ENCODE measurements around the gene SEMA4D.

The SEMA4D gene

DNA sequence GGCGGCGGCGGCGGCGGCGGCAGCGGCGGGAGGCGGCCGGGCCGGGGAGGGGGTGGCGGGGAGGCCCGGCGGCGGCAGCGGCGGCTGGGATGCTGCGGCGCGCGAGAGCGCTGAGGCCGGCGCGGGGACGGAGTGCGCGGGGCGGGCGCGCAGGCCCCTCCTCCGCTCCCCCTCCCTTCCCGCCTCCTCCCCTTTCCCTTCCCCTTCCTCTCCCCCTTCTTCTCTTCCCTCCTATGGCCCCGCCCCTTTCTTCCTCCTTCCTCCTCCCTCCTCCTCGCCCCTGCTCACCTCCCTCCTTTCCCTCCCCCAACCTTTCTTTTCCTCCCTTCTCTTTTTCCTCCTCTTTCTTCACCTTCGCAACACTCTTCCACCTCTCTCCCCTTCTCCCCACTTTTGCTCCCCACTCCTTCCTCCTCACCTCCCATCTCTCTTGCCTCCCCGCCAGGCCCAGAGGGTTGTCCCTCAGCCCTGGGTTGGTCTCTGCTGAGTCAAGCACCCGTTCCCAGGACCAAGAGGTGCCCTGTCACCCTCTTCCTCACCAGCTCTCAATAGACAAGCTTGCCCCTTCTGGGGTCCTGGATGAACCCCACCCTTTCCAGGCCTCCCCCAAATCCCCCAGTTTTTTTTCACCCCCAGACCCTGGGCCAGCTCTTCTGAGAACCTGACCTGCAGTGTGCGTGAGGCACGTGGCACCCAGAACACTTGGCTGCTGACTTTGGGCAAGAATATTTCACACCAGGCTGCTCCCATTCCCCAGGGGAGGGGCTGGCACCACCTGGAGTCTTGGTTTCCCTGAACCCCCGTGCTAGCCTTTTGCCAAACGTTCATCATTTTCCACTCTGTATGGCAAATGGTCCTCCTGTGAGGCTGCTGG, at the start of gene SEMA4D:
SEMA4D (minus strand) TSS at position 136 of the 874 bp plus-strand sequence. CDS start 92,657 bp downstream, outside the sequence.
- DNase-seq: peak; percentile 20

GRCh38 chr9:89547000-89547399, 49.1 kb upstream of the SEMA4D start:
- DNase-seq: no peak

- no peak for DNase-seq
These were observed 46.4 kb upstream of the SEMA4D start for GRCh38 chr9:89544279-89544661.

DNA sequence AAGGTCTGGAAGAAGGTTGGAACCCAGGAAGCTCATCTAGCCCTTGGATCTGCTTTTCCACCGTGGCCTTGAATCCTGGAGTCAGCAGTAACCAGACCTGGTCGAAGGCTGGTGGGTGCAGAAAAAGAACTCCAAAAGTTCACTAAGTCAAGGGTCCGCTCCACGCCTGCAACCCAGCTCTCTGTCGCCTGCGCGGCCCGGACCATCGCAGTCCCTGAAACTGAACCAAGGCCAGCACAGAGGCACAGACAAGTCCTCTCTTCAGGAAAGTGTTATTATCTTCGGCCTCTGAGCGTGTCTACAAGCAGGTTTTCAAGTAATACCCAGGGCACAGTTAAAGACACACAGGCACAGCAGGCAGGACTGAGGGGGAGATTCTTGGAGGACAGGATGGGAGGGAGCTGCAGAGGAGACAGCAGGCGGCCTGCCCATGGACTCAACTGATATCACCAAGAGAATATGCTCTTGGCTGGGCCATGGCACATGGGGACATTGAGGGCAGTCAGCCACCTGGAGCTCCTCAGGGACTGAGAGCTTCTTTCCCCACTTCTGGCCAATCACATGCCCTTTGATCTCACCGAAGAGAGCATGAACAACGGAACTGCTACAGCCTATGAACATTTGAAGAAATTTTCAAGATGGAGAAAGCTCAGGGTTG, 45.8 kb upstream of the SEMA4D start:
- DNase-seq: no peak

- no peak for DNase-seq
These were observed 45.2 kb upstream of the SEMA4D start for GRCh38 chr9:89543111-89543510.

GRCh38 chr9:89542401-89543021, 44.6 kb upstream of the SEMA4D start:
- no peak for DNase-seq

- DNase-seq: no peak
These were observed 43.9 kb upstream of the SEMA4D start for GRCh38 chr9:89541798-89542197.

DNA sequence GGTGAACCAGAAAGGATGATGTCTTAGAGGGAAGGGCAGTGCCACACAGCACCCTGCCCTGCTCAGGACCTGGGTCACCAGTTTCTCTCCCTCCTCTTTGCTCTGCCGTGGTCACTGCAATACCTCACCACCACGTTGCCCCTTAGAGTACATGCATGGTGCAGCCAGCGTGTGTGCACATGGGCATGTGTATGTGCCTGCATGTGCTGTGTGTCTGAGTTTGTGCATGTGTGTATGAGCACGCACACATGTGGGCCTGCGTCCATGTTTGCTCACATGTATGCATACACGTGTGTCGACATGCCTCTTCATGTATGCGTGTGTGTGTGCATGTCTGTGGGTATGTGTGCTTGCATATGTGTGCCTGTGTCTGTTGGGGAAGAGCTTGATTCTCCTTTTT, 41.5 kb upstream of the SEMA4D start:
- no peak for DNase-seq

DNA sequence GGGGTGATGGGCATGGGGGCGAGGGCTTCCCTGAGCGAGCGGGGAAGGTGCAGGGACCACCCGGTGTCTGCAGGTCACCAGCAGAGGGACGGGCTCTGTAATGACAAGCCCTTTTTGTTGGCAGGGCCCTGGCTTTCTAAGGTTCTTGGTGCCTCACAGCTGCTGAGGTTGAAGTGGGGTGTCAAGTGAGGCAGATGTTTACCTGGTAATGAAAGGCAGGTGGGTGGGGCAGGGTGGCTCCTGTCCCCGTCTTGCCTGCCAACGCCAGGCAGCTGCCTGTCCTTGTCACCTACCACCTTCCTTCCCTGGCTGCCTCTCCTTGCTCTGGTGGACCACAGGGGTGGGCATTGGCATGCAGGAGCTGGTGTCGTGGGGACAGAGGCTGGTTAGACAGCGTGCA, 41.0 kb upstream of the SEMA4D start:
- no peak for DNase-seq

DNA sequence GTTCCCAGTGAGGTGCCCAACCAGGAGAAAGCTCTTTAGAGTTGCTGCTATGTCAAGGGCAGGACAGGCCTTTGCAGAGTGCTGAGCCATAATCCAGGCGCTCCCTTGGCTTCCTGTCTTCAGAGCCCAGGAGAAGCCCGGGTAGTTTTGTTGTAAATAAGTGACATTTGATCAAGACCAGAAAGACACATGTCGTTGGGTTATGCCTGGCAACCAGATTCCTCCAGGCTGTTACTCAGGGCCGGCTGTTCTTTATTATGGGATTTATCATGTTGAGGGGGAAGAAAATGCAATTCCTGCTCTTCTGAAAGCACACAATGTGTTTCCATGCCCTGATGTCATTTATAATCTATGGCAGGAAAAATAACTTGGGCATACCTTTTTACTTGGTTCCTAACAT, 39.3 kb upstream of the SEMA4D start:
- DNase-seq: no peak

- DNase-seq: no peak
These were observed 38.7 kb upstream of the SEMA4D start for GRCh38 chr9:89536600-89536999.

DNA sequence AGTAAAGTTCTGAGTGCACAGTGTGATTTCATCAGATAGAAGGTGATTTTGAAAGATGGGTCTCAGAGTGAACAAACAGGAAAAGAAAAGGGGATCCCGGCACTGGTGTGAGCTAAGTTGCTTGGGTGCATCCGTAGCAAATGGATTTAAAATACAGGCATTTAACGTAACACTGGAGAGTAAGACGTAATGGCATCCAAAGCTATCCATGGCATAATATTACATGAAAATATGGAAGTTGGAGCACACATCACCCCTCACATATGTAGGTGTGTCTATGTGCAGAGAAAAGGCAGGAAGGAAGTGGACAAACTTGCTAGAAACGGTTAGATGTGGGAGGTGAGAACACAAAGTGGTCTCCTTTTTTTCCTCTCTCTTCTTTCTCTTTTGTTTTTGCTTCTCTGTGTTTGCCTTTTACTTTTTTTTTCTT, 38.2 kb upstream of the SEMA4D start:
- no peak for DNase-seq

- no peak for DNase-seq
These were observed 37.5 kb upstream of the SEMA4D start for GRCh38 chr9:89535461-89535860.

DNA sequence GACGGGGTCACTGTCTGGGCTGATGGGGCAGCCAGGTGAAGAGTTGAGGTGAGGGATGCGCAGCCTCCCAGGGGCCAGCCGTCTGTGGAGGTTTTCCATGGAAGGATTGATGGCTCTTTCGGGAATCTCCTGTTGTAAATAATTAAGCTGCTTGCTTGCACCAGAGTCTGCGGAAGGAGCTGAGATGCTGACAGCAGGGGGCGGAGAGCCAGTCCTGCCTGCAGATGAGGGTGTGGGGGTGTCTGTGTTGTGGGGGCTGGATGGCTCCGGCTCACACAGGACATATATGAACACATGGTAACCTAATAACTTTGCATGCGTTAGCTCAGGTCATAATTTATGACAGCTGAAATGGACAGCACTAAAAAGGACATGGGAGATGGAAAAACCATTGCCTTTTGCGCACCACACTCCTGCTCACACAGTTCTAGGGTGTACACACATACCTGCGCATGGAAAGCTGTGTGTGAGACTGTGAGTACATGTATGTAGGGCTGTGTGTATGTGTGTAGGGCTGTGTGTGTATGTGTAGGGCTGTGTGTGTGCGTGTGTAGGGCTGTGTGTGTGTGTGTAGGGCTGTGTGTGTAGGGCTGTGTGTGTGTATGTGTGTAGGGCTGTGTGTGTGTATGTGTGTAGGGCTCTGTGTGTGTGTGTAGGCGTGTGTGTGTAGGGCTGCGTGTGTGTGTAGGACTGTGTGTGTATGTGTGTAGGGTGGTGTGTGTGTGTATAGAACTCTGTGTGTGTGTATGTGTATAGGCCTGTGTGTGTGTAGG, 36.8 kb upstream of the SEMA4D start:
- no peak for DNase-seq

- DNase-seq: no peak
These were observed 35.6 kb upstream of the SEMA4D start for GRCh38 chr9:89533411-89534095.

DNA sequence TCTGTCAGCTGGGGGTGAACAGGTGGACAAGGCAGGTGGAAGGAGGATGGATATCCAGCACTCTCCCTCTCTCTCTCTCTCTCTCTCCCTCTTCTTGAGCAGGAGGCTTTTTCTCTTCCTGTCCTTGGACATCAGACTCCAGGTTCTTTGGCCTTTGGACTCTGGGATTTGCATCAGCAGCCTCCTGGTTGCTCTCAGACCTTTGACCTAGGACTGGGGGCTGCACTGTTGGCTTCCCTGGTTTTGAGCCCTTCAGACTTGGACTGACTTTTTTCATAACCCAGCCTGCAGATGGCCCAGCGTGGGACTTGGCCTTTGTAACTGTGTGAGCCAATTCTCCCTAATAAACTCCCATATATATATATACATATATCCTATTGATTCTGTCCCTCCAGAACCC, 35.0 kb upstream of the SEMA4D start:
- no peak for DNase-seq

- DNase-seq: no peak
These were observed 34.6 kb upstream of the SEMA4D start for GRCh38 chr9:89532478-89532877.

- no peak for DNase-seq
These were observed 33.9 kb upstream of the SEMA4D start for GRCh38 chr9:89531766-89532165.

DNA sequence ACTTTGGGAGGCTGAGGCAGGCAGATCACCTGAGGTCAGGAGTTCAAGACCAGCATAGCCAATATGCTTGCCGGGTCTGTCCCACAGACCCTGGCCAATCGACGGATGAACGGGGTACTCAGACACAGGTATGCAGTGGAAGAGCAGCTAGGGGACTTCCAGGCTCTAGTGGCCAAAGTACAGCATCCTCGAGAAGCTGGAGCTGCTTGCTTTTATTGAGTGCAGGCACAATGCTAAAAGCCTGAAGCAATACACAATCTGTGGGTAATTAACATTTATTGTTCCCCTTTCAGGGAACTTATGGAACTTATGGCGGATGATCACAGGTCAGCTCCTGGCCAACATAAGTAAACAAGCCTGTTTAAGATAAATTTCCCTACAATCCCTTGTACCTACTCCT, 32.8 kb upstream of the SEMA4D start:
- DNase-seq: no peak

GRCh38 chr9:89529243-89530035, 31.5 kb upstream of the SEMA4D start:
- no peak for DNase-seq

DNA sequence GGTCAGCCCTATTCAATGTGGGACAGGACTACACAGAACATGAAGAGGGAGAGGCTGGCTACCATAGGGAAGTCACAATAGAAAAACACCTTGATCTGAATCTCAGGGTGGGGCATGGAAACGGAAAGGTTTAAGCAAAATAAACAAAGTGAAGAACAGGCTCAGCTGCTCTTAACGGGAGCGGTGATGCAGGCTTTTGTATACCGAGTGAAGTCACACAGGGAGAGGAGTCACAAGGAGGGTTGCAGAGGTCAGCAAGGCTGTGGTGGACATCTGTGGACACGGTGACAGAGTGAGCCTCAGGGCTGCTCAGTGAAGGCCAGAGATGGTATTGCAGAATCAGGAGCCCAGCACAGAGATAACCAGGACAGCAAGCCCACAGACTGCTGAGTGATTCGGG, 30.6 kb upstream of the SEMA4D start:
- no peak for DNase-seq

DNA sequence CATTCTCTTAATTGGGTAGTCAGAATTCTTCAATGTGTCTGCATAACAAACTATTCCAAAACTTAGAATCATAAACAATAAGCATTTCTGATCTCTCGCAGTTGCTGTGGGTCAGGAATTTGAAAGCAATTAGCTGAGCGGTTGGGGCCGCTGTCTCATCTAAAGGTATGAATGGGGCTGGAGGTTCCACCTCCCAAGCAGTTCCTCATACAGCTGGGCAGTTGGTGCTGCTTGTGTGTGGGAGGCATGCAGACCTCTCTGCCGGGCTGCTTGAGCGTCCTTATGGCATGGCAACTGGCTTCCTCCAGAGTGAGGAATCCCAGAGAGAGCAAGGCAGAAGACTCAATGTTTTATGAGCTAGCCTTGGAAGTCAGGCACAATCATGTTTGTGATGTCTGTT, 30.2 kb upstream of the SEMA4D start:
- no peak for DNase-seq
